A673 (cell line): Measurements from ENCODE around the gene GABARAP.

Experiments used
- EZH2 ChIP-seq: fragments of 200-600 bp; sonication (generic); IDR thresholded peaks from 2 replicates; pipeline ENCODE4 v1.6.1; 2017; ENCODE audit warnings: borderline replicate concordance, low read depth, mild to moderate bottlenecking, mixed read lengths, antibody characterized with exemption, low read length; ENCODE audit not compliant: poor library complexity, severe bottlenecking
- TF ChIP-seq, protein P1 (sequence below): fragments of 300-800, 200-600 bp; sonication (generic); conservative IDR thresholded peaks from 2 replicates; pipeline ENCODE4 v1.5.1; 2017; ENCODE audit warnings: low read depth, mild to moderate bottlenecking, antibody characterized with exemption, low read length, moderate library complexity, mixed read lengths

DNA sequence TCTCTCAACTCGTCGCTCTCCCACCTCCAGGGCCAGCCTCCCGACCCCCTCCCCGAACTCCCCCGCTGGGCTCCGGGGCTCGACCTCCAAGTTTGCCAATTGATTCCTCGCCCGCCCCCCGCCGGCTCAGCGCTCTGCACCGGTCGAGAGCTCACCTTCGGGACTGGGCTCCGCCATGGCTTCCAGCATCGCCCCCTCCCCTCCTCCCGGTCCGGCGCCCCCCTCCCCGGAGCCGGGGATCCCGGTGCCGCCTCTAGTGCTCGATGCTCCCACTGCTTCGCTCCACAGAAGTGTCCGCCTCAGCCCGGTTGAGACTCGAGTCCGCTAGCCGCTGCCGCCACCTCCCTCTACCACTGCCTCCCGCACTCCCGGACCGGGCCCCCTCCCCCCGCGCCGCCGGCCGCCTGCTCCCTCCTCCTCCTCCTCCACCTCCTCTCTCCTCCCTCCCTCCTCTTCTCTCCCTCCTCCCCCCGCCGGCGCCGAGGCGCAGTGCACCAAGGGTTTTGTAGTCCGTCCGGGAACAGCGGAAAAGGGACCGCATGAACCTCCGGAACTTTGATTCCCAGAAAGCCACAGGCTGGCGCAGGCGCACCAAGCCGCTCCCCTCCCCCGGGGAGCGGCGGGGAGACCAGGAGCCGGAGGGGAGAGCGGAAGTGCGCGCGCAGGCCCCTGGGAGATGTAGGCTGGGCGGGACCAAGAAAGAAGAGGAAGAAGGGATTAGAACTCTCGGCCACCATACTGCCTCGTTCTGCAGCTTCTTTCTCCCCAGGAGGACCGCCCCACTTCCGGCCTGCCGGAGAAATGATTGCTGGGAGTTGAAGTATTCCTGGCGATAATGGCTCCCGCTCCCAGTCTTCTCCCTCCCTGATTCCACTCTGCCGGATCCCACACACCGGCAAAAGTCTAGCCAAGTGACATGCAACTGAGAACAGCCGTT lies 2.9 kb downstream of the GABARAP start, which contains the start of gene PHF23:
- no peak for TF ChIP-seq EZH2
- TF ChIP-seq, protein P1, sequence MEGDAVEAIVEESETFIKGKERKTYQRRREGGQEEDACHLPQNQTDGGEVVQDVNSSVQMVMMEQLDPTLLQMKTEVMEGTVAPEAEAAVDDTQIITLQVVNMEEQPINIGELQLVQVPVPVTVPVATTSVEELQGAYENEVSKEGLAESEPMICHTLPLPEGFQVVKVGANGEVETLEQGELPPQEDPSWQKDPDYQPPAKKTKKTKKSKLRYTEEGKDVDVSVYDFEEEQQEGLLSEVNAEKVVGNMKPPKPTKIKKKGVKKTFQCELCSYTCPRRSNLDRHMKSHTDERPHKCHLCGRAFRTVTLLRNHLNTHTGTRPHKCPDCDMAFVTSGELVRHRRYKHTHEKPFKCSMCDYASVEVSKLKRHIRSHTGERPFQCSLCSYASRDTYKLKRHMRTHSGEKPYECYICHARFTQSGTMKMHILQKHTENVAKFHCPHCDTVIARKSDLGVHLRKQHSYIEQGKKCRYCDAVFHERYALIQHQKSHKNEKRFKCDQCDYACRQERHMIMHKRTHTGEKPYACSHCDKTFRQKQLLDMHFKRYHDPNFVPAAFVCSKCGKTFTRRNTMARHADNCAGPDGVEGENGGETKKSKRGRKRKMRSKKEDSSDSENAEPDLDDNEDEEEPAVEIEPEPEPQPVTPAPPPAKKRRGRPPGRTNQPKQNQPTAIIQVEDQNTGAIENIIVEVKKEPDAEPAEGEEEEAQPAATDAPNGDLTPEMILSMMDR: no peak
